Esophagus squamous epithelium (tissue), 5 donors: ENCODE measurements around the gene RBMS3. TPM values are rescaled to one million over a fixed set of nuclear protein-coding genes. Genes with fewer than 3 reads are reported as not detected.

Experiments used
- DNase-seq: peaks from one replicate; lab custom pipeline; 2025; lab: John Stamatoyannopoulos, UW
- H3K27ac ChIP-seq, 4 donors: fragments of 200-600 bp; sonication (generic); one replicate each; pipeline ENCODE4 v1.5.1; 2016 to 2019; ENCODE audit warnings: mild to moderate bottlenecking in 1 of 4
- H3K27me3 ChIP-seq, 4 donors: fragments of 200-600 bp; sonication (generic); 1 replicate in 3 of 4; 2 replicates in 1 of 4; pipeline versions ENCODE4 v1.5.1 to v1.6.0; 2017 to 2021; ENCODE audit warnings: antibody characterized with exemption in 1 of 4
- H3K36me3 ChIP-seq, 3 donors: fragments of 200-600 bp; sonication (generic); one replicate each; pipeline ENCODE4 v1.5.1; 2016 to 2019
- H3K4me1 ChIP-seq, 3 donors: fragments of 200-600 bp; sonication (generic); one replicate each; pipeline ENCODE4 v1.5.1; 2017 to 2019
- H3K4me3 ChIP-seq, 4 donors: fragments of 200-600 bp; sonication (generic); 1 replicate in 3 of 4; 2 replicates in 1 of 4; pipeline ENCODE4 v1.5.1; 2016 to 2019; ENCODE audit warnings: mild to moderate bottlenecking in 2 of 4, moderate library complexity in 1 of 4
- H3K9me3 ChIP-seq, 3 donors: fragments of 200-600 bp; sonication (generic); one replicate each; pipeline ENCODE4 v1.5.1; 2016 to 2019
- POLR2A ChIP-seq, 4 donors: fragments of 450-650 bp; IDR thresholded peaks; one replicate each; pipeline ENCODE4 v1.6.1; 2017; ENCODE audit warnings: antibody characterized with exemption in 4 of 4, mild to moderate bottlenecking in 4 of 4, moderate library complexity in 3 of 4
- WGBS, 2 donors: methylation state at CpG; one replicate each; pipeline ENCODE4 v1.1.5; 2018; 5-methylcytosine and 5-hydroxymethylcytosine counted together
- intact Hi-C: fragments of 100-400 bp; cut with DNase I; formaldehyde crosslinking; loops from one replicate; pipeline ENCODE4 v1.15.0; 2022
- total RNA-seq, 4 donors: library from RNA; depleted of rRNA; stranded (reverse); fragments of >200 nt; gene quantifications; one replicate each; pipeline ENCODE4 v1.1.0, GENCODE V29; 2016
- TF ChIP-seq, protein P1 (sequence below), 6 experiments: fragments of 450-650 bp in 4 of 6; fragments of 200-600 bp in 2 of 6; sonication (generic) in 2 of 6; IDR thresholded peaks; one replicate each; pipeline ENCODE4 v1.5.1; 2016 to 2019; ENCODE audit warnings: antibody characterized with exemption in 6 of 6, mild to moderate bottlenecking in 4 of 6, moderate library complexity in 4 of 6
- donor health status: DM: yes; HTN: yes; CAD: no.

The RBMS3 gene
- total RNA-seq, 4 donors from 2014 or later: 0.57 to 35.7 (median 6.1) TPM

DNA sequence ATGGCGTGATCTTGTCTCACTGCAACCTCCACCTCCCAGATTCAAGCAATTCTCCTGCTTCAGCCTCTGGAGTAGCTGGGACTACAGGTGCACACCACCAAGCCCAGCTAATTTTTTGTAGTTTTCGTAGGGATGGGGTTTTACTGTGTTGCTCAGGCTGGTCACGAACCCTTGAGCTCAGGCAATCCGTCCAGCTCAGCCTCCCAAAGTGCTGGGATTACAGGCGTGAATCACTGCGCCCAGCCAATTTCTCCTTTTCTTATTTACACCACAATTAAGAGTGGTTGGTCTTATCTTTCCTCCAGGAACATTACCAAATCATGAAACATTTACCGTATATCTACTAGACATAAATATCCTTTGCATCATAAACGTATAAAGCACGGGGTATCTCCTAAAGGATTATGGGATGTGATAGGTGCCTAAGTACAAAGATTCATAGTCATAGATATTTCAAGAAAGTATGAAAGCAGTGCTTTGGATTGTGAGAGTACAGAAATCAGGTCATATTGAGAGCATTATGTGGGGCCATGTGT is 194.5 kb downstream of the RBMS3 start:
- Histone ChIP-seq H3K9me3 (no peaks in the 10 kb centered on the region), H3K4me3 (no peak overlapping the region), H3K27ac (no peak overlapping the region), H3K4me1 (no peaks in the 10 kb centered on the region), H3K27me3 (no peaks in the 10 kb centered on the region), H3K36me3 (no peaks in the 10 kb centered on the region)
- no peak for TF ChIP-seq POLR2A (IDR thresholded peaks at IDR 0.05)
- TF ChIP-seq, protein P1, sequence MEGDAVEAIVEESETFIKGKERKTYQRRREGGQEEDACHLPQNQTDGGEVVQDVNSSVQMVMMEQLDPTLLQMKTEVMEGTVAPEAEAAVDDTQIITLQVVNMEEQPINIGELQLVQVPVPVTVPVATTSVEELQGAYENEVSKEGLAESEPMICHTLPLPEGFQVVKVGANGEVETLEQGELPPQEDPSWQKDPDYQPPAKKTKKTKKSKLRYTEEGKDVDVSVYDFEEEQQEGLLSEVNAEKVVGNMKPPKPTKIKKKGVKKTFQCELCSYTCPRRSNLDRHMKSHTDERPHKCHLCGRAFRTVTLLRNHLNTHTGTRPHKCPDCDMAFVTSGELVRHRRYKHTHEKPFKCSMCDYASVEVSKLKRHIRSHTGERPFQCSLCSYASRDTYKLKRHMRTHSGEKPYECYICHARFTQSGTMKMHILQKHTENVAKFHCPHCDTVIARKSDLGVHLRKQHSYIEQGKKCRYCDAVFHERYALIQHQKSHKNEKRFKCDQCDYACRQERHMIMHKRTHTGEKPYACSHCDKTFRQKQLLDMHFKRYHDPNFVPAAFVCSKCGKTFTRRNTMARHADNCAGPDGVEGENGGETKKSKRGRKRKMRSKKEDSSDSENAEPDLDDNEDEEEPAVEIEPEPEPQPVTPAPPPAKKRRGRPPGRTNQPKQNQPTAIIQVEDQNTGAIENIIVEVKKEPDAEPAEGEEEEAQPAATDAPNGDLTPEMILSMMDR (IDR thresholded peaks at IDR 0.05): no peak
- no peak for DNase-seq
- intact Hi-C loops: no loop called here
- WGBS, 2 donors: 85 to 88% methylated on average over 9 of the region's 9 CpGs

DNA sequence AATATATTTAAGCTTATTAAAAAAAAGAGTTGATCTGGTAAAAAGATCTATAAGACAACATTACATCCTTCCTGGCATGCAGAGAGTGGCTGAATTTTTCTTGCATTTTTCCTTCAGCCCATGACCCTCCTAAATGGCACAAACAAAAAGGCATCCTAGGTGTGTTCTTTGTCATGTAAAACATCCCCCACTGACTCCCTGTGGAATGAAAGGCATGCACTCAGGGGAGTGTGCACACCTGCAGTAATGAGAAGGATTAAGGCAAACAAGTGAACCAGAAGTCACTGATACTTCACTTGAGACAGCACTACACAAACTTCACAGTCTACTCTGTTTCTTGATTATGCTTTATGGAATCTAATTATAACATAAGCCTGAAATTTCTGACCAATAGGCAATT is 195.0 kb downstream of the RBMS3 start:
- H3K27me3 ChIP-seq: no peaks in the 10 kb centered on the region
- no peaks in the 10 kb centered on the region for H3K4me1 ChIP-seq
- intact Hi-C loops: no loop called here
- H3K4me3 ChIP-seq: no peak overlapping the region
- no peak for DNase-seq
- no peaks in the 10 kb centered on the region for H3K36me3 ChIP-seq
- TF ChIP-seq POLR2A (IDR thresholded peaks at IDR 0.05): no peak
- TF ChIP-seq, protein P1 (IDR thresholded peaks at IDR 0.05): no peak
- no peaks in the 10 kb centered on the region for H3K9me3 ChIP-seq
- H3K27ac ChIP-seq: no peak overlapping the region

GRCh38 chr3:29478611-29479010 is 197.7 kb downstream of the RBMS3 start:
- TF ChIP-seq, protein P1 (IDR thresholded peaks at IDR 0.05): no peak
- TF ChIP-seq POLR2A (IDR thresholded peaks at IDR 0.05): no peak

DNA sequence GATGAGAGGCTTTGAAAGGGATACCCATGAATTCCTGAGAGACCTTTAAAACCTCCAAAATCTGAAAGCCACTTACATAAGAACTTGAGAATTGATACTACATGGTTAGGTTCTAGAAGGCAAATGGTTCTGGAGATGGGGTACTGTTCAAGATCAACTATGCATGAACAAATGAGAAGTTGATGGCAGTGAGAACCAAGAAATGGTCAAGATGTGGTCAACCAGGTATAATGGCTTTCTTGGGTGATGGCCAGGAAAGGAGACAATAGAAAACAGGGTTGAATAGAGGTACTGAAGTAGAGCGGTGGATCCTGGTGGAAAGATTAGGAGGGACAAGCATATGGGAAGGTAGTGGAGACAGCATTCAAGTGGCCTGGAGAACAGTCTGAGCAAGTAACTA is 200.4 kb downstream of the RBMS3 start:
- DNase-seq: no peak
- no peak for TF ChIP-seq POLR2A (IDR thresholded peaks at IDR 0.05)
- TF ChIP-seq, protein P1 (IDR thresholded peaks at IDR 0.05): no peak
- H3K36me3 ChIP-seq: no peaks in the 10 kb centered on the region
- intact Hi-C loops: no loop called here
- H3K4me3 ChIP-seq: no peak overlapping the region
- H3K9me3 ChIP-seq: no peaks in the 10 kb centered on the region
- H3K27ac ChIP-seq: no peak overlapping the region
- H3K27me3 ChIP-seq: no peaks in the 10 kb centered on the region
- 92 to 100% methylated on average over 1 of the region's 1 CpG for WGBS, 2 donors
- H3K4me1 ChIP-seq: peaks cover 0 to 10% (median 5%) of the 10 kb centered on the region in 3 donors

More at GRCh38 chr3:29478611-29479010, 197.7 kb downstream of the RBMS3 start:
- Histone ChIP-seq H3K4me3 (no peak overlapping the region), H3K4me1 (no peaks in the 10 kb centered on the region), H3K27ac (no peak overlapping the region), H3K27me3 (no peaks in the 10 kb centered on the region), H3K36me3 (no peaks in the 10 kb centered on the region), H3K9me3 (no peaks in the 10 kb centered on the region)
- intact Hi-C loops: no loop called here
- WGBS, 2 donors: 83 to 95% methylated on average over 3 of the region's 3 CpGs
- DNase-seq: no peak

GRCh38 chr3:29481969-29482767 is 201.3 kb downstream of the RBMS3 start:
- no peak for TF ChIP-seq POLR2A (IDR thresholded peaks at IDR 0.05)
- TF ChIP-seq, protein P1 (IDR thresholded peaks at IDR 0.05): no peak
- Histone ChIP-seq H3K4me1 (peaks cover 0 to 19% (median 12%) of the 10 kb centered on the region in 3 donors), H3K36me3 (no peaks in the 10 kb centered on the region), H3K27me3 (no peaks in the 10 kb centered on the region), H3K27ac (no peak overlapping the region), H3K4me3 (no peak overlapping the region), H3K9me3 (no peaks in the 10 kb centered on the region)
- no peak for DNase-seq
- intact Hi-C loops: no loop called here
- 86 to 96% methylated on average over 2 to 3 of the region's 3 CpGs for WGBS, 2 donors
